Muscle of arm (tissue), 12 donors: ENCODE measurements around the gene PNPLA3. TPM values are rescaled to one million over a fixed set of nuclear protein-coding genes. Genes with fewer than 3 reads are reported as not detected.

Experiments used
- DNase-seq: peaks from one replicate; pipeline ENCODE4 v3.0.0-alpha.2; 2013
- polyA plus RNA-seq, 12 donors: library from polyadenylated mRNA; unstranded; fragments of 120-200 nt; gene quantifications; one replicate each; pipeline ENCODE4 v1.2.1, GENCODE V29; 2013; ENCODE audit not compliant: insufficient read length in 12 of 12

PNPLA3 gene
- polyA plus RNA-seq, 12 donors, result 0.31 to 1.7 (median 0.49) TPM; not detected in 2

DNA sequence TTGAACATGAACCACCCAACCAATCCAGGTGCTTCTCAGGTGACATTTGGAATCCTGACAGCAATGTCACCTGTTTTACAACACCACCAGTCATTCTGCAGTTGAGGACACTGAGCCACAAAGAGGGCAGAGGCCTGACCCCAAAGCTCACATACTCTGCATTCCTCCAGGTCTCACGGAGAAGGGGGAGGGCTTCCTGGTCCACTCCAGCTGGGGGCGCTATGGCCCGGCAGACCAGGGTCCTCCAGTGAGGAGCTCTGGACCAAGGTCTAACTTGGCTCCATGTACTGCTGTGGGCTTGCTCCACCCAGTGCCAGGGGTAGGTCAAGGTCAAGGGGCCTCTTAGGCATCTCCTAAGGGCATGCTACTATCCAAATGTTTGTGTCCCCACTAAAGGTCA lies 1.5 kb upstream of the PNPLA3 start:
- DNase-seq, result no peak

DNA sequence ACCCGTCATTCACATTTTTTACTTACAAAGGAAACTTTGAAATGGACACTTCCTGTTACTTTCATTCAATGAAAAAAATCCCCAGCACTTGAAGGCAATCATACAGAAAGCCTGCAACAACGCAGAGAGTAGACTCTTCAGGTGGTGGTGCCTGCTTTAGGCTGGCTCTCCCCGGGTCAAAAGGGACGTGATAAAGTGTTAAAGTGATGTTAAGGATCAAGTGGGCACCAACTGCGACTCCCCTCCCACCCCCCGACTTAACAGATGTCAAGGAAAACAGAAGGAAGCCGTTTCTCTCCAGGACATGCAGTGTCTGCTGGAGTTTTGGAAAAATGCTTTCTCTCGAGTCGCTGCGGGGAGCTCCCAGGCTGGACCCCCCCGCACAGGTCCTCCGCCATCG lies 414 bp upstream of the PNPLA3 start:
- DNase-seq, result no peak

DNA sequence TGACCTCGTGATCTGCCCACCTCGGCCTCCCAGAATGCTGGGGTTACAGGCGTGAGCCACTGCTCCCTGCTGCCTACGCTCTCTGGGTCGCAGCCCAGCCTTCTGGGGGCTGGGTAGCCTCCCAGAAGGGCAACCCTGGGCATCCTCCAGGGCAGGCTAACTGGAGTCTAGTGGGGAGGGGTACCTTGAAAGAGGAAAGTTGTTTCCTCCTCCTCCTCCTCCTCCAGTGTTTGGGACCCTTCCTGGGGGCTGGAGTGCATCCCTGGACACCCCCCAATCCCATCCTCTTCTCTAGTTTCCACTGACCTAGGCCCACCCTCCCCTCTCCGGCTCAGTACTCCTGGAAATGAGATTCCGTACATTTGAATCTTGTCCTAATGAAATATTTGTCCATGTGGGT lies 1.3 kb downstream of the PNPLA3 start:
- DNase-seq, result no peak

DNA sequence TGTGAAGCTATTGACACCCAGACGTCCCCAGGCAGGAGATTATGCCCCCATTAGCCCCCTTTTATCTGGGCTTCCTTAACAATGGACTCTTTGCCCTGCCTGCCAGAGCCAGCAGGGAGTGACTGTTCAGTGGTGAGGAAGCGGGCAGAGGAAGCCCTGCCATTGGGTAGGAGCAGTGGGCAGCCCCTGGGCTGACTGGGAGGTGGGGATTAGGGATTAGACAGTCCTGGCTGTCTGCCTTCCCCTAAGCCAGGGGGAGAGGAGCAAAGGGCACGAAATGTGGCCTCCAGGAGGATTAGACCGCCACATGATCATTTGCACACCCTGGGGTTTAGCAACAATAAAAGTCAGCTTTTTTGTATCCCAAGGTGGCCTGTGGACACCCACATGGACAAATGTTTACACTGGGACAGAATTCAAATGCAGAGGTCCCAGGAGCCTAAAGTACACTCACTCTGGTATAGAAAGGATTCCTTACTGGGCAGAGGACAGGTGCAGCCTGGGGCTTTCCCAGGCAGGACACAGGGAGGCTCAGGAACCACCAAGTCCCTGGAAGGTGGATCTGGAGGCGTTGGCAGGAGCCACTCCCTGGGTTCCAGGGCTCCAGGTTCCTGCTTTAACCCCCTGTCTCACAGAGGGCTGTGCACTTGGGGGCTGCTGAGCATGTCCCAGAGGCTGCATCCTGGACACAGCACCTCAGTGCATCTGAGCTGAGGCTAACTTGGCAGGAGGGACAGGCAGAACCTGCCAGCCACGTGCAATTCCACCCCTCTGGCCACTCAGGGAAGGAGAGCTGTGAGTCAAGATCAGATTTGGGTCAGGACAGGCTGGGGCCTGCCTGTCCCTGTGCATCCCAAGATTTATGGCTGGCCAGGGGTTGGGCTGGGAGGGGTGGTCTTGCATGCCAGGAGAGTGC lies 2.1 kb downstream of the PNPLA3 start:
- DNase-seq, result no peak

DNA sequence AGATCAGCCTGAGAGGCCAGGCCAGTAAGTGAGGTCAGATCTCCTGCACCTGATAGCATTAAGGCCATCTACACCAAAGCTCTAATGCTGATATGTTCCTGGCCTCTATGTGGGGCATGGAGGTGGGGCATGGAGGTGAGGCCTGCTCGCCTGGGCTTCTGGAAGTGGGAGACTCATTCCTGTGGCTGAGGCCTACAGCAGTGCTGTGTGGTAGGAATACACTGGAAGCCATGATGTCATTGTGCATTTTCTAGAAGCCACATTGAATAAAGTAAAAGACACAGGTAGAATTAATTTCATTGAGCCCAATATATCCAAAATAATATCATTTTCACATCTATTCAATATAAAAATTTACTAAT lies 2.7 kb downstream of the PNPLA3 start:
- DNase-seq, result no peak

DNA sequence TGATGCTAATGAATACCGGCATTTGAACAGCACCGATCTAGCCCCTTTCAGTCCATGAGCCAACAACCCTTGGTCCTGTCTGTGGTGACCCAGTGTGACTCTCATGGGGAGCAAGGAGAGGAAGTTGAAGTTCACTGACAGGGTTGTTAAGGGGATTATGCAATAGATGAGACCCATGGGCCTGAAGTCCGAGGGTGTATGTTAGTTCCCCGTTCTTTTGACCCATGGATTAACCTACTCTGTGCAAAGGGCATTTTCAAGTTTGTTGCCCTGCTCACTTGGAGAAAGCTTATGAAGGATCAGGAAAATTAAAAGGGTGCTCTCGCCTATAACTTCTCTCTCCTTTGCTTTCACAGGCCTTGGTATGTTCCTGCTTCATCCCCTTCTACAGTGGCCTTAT lies 4.9 kb downstream of the PNPLA3 start:
- no peak for DNase-seq

DNA sequence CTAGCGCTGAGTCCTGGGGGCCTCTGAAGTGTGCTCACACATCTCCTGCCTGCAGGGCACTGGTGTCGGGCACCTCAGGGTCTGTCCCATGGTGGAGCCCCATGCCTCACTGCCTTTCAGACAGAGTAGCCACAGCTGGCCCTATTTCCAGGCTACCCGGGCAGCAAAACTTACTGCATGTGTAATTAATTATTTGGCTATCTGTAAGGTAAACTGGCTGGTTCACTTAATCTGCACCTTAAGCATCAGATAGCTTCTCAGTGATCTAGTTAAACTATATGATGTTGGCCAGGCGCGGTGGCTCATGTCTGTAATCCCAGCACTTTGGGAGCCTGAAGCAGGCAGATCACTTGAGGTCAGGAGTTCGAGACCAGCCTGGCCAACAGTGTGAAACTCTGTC lies 5.3 kb downstream of the PNPLA3 start:
- no peak for DNase-seq

DNA sequence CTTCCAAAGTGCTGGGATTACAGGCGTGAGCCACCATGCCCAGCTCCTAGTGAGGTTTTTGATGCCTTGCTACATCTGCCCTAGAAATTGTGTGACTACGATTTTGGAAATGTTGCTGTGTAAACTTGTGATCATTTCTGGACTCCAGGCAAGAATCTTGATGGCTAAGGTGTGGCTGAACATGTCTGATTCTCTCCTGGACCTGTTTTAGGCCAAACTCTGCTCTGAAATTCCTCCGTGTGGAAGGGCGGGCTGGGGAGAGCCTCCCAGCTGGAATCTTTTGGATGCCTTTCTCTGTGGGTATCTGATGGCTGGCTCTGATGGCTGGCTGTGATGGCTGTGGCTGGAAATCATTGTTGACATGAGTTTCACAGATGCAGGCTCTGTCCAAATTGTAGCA lies 8.2 kb downstream of the PNPLA3 start:
- no peak for DNase-seq

DNA sequence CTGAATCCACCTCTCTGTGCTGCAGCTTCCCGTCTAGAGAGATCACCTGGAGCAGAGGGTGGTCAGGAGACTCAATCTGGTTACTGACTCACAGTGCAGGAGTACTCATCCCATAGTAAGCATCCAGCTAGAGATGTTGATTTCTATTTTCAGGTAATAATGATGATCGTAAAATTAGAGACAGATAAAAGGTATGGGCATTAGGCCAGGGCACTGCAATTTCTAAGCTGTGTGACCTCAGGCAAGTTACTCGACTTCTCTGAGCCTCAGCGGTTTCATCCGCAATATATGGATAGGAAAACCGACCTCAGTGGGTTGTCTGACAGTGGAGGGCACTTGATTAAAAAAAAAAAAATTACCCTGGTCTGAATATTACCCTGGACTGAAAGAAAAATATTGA lies 17.8 kb downstream of the PNPLA3 start:
- no peak for DNase-seq

DNA sequence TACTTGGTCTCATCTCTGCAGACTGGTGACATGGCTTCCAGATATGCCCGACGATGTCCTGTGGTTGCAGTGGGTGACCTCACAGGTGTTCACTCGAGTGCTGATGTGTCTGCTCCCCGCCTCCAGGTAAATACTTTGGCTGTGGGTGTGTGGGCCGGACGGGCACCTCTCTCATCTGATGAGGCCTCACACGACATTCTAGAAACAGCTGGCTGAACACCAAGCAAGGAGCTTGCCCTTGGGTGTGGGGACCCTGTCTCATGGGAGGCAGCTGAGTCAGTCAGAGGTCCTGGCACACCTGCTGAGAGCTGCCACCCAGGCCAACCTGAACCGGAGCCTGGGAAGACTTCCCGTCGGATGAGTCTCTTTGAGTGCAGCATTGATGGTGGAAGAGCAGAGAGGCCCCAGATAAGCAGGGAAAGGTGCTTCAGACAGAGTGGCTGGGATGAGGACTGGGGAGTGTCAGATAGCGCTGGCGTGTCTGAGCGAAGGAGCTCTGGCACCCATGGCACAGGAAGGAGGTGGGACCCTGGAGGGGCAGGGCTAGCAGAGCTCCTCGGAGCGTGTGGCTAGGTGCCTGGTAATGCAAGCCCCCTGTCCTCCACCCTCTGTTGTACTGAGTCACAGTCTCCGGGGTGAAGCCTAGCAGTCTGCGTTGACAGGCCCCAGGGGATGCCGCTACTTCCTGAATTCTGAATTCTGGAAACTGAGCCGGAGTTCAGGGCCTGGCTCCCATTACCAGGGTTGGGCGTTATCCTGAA lies 21.2 kb downstream of the PNPLA3 start:
- DNase-seq, result no peak

DNA sequence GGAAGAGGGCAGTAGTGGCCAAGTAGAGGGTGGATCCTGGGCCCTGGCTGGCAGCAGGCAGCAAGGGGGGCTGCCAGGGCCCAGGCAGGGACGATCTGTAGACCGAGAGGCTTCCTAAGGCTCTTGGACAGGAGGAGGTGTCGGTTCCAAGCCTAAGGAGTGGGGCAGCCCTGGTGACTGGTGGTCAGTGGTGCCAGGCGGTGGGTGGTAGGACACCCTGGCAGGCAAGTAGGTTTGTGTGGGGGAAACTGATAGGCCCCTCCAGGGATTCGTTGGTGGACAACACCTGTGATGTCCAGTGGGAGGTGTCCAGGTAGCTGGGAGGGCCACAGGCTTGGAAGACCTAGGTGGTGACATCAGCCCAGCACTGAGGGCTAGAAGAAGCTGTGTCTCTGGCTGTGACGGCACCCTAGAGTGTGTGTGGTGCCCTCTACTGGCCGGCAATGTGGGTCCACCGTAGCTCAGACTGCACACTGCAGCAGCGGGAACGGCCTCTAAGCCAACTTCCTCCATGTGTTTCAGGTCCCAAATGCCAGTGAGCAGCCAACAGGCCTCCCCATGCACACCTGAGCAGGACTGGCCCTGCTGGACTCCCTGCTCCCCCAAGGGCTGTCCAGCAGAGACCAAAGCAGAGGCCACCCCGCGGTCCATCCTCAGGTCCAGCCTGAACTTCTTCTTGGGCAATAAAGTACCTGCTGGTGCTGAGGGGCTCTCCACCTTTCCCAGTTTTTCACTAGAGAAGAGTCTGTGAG lies 22.2 kb downstream of the PNPLA3 start:
- peak; percentile 19 for DNase-seq

DNA sequence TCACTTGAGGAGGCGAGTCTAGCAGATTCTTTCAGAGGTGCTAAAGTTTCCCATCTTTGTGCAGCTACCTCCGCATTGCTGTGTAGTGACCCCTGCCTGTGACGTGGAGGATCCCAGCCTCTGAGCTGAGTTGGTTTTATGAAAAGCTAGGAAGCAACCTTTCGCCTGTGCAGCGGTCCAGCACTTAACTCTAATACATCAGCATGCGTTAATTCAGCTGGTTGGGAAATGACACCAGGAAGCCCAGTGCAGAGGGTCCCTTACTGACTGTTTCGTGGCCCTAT lies 22.7 kb downstream of the PNPLA3 start:
- DNase-seq, result no peak

DNA sequence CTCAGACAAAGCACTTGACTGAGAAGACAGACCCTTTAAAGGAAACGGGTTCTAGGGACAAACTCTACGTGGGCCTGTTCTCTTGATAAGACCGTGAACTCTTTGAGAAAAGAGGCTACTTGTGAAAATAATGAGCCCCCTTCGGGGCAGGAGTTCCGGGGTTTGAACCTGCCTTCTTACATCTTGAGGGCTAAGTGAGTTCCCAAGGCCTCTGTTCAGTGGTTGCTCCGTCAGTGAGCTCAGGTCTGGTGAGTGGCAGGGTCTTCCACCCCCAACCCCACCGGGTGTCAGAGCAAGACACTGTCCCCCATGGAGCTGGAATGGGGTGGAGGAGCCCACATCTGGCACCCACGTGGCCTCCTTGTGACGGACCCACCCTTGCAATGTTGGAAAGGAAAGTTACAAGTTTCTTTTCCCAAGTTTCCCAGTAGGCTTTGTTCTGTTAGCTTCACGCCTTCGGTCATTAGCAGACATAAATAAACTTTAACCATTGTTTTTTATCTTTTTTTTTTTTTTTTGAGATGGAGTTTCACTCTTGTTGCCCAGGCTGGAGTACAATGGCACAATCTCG lies 25.3 kb downstream of the PNPLA3 start:
- no peak for DNase-seq

DNA sequence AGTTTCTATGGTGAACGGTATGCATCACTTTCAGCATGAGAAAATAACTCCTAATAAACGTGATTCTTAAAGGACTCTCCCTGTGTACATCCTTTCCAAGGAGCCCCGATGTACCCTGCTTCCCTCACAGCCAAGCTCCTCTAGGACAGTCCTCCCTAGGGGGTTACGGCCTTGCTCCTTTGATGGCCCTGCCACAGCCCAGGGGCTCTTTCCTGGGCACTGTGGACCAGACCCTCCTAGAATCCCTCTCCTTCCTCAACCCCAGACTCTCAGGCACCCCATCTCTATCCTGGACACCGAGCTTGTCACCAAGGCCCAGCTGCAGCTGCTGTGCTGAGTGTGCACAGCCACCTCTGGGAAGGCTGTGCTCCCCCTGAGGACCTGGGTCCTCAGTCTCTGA lies 27.8 kb downstream of the PNPLA3 start:
- DNase-seq, result no peak

DNA sequence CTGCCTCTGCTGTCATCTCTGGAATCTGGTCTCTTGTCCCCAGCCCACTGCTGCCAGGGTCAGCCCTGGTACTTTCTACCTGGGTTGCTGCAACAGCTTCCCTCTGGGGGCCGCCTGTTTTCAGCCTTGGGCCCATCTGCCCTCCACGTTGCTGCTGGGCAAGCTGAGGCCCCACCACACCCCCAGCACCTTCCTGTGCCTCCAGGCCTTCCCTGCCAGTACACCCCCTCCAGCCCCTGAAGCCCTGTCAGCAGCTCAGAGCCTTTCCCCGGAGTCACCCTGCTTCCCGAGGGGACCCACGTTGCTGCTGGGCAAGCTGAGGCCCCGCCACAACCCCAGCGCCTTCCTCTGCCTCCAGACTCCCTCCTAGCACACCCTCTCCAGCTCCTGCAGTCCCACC lies 28.4 kb downstream of the PNPLA3 start:
- no peak for DNase-seq

DNA sequence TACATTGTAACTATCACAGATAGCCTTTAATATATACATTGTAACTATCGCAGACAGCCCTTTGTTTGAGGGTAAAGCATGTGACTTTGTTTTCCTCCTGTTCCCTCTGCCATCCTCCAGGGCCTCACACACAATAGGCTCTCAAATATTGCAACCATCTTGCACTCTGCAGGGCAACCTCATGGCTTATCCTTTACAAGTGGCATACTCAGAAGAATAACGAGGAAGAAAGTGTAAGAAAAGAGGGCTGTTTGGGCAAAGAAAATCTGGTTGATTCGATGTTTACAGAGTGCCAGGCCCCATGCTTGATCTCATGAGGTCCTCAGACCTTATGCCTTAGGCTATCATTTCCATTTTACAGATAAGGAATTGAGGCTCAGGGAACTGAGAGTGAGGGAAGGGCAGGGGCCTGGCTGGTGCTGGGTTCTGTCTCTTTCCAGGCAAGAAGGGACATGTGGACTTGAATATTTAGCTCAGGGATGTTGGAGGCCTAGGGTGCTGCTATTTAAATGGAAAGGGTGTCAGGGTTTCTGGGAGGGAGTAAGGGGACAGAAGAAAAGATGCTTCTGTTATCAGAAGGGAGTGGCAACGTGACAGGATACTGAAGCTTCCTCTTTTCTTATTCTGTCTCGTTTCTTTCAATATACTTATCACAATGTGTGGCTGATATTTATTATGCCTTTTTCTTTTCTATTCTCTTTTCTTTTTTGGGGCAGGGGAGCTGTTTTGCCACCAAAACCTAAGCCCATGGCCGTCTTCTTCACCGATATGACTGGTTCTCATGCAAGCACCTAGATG lies 30.6 kb downstream of the PNPLA3 start:
- DNase-seq, result no peak

DNA sequence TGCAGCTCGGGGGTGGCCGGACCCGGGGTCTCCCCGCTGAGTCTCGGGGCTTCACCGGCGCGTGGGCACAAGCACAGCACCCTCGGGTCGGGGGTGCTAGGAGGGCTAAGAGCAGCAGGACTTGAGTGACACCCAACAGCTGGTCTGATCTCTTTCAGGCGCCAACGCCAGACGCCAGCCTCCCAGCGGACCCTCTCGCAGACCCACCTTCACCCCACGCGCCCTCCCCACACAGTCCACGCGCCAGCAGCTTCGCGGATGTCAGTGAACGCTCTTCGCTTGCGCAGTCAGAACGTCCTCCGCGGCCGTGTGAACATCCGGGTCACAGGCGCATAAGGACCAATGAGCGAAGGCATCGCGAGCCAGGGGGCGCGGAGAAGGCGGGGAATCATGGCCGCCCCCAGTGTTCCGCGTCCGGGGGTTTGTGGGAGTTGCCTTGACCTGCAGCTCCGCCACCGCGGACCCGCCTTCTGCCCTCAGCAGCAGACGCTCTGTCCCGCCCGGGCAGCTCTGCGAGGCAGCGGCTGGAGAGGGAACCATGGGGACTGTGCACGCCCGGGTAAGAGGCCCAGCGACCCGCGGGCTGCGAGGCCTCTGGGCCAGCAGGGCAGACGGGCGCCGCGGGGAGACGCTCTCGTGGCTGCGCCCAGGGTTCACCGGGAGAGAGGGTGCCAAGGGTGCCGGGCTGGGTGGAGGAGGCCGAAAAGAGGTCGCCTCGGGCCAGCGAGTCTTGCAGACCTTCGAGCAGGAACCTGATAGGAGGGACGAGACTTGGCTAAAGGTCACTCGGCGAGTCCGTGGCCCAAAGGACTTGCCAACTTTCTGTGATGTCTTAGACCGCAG lies 31.7 kb downstream of the PNPLA3 start, which contains the start of gene SAMM50:
Gene SAMM50, plus strand, starts transcription at position 403 of the 843 bp plus-strand sequence. Its CDS starts 136 bp downstream, at position 539.
- peak; percentile 94 for DNase-seq

DNA sequence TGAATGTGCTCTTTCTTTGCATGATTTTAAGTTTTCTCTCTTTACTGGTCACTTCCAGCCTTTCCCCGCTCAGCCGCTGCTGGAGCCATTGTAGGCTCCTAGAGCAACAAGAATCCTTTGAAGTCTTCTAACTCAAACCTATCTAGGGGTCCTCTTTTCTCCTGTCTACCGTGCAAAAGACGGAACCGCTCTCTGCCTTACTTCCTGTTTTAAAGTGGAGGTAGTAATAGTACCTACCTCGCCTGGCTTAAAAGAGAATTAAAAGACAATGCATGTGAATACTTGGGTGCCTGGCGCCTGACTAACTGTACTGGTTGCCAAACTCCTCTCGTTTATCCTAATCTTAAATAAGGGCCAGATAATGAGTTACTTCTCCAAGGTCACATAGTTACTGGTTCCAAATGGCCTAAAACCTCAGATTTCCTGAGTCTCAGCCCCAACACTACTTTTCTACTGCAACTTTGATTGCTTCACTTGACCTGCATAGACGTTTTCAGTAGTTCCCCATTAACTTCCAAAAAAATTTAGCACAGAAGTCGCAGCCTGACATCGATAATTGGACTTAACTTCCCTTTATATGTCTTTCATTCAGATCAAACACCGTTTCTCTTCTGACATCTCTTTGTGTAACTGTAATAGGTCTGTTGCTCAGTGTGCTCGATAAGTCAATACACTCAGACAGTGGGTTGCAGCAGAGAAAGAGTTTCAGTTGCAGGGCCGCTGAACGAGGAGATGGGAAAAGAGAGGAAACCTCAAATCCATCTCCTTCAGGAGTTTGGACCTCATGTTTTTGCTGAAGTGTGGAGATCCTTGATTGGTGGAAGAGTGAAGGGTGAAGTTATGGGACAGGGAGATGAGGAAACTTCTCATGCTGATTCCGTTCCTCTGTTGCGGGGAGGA lies 32.5 kb downstream of the PNPLA3 start:
- no peak for DNase-seq

DNA sequence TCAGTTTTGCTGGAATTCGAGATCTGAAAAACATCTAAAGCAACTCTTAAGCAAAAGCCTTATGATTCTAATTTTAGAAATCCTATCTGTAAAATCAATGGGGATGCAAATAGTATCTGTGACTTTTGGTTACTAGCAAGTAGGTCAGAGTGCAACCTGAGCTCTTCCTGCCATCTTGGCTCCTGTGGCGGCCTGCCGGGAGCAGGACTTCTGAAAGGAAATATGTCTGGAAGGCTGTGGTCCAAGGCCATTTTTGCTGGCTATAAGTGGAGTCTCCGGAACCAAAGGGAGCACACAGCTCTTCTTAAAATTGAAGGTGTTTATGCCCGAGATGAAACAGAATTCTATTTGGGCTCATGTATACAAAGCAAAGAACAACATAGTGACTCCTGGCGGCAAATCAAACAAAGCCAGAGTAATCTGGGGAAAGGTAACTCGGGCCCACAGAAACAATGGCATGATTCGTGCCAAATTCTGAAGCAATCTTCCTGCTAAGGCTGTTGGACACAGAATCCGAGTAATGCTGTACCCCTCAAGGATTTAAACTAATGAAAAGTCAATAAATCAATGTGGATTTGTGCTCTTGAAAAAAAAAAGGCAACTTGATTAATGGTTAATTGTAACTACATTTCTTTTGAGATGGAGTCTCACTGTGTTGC lies 33.3 kb downstream of the PNPLA3 start:
- no peak for DNase-seq
